Embryonic facial prominence (tissue), 1 donor: ENCODE results near the gene DYNC1I1.
"Not testable (repeated sequence)": the region's sequence is repeated elsewhere in the genome, so short reads cannot be mapped to it uniquely, and the experiment has no call there.

Experiments
- DNase-seq: peaks from one replicate; pipeline ENCODE4 v3.0.0-alpha.2; 2016; ENCODE audit errors: extremely low spot score

Gene DYNC1I1

DNA sequence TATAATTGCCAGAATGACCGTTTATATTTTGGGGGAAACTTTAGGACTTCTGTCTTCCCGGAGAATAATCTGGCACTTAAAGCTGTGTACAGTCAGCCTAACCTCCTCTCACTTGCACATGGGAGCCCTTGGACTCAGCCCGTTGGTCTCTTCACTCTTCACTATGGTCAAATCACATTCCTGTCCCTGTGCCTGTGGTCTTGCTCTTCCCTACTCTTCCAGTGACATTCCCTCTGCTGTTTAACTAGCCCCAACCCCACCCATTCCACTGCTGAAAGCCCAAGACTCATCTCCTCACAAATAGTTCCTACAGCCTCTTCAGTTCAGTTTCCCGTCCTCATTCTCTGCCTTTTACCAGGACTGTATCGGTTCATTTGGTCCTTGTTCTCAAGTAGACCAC, 135.0 kb downstream of the DYNC1I1 start:
- DNase-seq = no peak

DNA sequence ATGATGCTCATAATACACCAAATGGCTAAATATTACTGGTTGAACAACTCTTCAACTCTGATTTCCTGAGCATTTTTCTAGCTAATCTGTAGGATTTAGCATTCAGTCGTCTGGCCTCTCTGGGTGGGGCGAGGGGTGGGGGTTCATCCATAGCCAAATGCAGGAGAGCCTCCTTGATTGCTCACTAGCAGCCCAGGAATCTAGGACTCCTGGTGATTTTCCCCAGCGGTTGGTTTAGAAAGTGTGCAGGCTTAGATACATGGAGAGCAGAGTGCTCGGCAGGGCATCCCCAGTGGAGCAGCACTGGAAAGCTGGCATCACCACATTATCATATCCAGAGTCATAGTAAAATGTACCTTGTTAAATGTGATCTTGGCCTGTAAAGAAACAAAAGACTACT, 136.1 kb downstream of the DYNC1I1 start:
- DNase-seq = no peak

DNA sequence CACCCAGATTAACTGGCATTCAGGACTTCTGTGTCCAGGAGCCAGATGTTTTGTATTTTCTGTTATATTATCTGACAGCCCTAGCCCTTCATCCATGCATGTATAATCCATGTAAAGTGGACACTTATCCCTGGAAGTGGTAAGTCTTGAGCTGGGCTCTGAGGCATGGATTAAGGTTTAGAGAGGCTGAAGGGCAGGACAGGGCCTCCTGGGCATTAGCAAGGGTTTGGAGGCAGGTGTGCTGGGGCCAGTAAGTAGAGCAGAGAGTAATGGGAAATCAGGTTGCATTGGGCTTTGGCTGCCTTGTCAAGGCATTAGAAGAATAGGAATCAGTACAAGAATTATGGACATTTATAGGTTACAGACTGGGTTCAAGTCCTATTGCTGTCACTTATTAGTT, 138.0 kb downstream of the DYNC1I1 start:
- no peak for DNase-seq

- DNase-seq = no peak
Observed at GRCh38 chr7:95915731-95916130, 143.4 kb downstream of the DYNC1I1 start.

DNA sequence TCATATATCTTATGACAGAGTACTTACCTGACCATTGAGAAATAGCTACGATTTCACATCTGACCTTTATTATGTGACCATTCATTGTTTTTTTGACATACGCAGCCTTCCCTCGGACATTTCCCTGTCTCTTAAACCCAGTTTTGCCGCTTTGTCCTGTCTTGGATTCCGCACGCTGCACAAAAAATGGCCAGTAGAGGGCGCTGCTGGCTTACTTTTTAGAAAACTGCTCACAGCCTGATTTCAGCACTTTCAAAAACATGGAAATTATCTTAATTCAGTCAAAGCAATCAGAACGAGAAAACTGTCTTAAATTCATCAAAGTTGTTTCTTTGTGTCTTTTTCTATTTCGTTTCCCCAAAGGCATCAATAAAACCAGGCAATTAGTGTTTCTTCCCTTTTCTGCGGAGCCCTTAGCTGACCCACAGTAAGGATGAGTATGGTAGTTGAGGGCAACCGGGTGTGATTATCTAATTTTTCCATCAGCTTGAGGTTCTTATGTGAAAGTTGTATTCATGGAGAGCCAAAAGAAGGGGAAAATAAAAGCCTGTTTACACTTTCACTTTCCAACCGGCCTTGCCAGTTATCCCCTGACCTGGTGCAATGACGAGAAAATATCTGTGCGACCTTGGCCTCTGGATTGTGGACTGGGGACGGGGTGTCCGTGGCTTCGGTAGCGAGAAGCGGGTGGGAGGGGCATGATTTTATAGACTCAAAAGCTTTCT, 144.4 kb downstream of the DYNC1I1 start:
- DNase-seq = peak; percentile 29

- no peak for DNase-seq
Observed at GRCh38 chr7:95917634-95918033, 145.3 kb downstream of the DYNC1I1 start.

GRCh38 chr7:95919556-95919955, 147.2 kb downstream of the DYNC1I1 start:
- no peak for DNase-seq

DNA sequence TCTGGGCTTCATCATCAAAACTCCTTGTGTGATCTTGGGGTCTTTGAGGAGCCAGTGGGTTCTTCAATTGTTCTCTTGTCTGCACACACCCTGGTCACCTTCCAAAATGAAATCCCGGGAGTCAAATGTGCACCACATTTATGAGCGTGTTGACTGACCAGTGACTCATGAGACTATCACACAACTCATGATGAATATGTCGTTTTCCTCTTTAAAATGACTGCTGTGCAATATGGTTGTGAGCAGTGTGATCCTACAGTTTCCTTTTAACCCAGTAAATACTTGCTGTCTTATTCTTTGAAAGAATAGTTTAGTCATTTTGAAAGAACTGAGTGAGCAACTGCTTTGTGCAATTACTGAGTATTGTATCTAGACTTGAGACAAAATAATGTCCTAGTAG, 149.2 kb downstream of the DYNC1I1 start:
- no peak for DNase-seq

- DNase-seq = no peak
Observed at GRCh38 chr7:95922191-95922590, 149.8 kb downstream of the DYNC1I1 start.

DNA sequence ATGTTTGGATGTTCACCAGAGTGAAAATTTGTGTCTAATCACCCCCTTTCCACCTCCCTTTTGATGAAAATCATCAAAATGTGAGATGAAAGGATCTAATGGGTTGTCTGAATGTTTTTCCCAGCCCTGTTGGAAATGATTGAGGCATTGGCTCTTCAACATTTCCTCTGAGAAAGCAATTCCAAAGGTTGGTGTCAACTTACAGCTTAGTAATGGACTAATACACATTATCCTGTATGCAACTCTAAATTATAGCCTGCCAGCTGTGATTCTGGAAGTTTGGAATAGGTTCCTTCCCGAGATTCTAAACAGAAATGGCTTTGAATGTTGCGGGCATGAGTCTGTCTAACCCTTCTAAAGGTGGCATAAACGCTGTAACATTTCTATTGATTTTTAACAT, 152.9 kb downstream of the DYNC1I1 start:
- DNase-seq = no peak

DNA sequence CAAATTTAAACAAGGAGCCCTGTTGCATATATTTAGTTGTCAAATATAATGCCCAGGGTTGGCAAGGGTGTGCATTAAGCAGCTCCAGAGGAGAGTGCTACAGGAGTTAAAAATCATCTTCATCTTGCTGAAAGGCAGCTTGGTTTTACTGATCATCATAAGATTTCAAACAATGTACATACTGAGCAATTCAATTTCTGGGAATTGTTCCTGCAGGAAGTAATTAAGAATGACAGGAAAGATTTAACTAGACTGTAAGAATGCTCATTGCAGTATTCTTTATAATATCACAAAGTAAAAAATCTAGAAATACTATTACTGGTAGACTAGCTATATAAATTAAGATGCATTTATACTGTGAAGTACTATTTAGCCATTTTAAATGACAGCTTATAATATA, 153.6 kb downstream of the DYNC1I1 start:
- DNase-seq = no peak

DNA sequence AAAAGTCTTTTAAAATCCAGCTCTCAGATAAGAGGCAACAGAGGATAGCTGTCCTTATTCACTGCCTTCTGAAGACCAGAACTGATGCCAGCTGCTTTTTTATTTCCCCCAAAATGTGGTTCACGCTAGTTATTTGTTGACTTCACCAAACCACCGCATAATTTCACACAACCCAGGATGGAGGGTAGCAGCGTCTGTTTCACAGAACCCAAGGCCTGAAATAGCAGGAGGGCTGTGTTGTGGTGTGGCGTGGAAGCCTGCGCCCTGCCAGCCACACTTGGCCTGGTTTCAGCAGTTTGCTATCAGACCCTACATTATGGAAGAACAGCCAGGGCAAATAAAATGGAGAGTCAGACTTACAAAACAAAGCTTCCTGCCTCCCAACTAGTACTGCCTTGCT, 155.4 kb downstream of the DYNC1I1 start:
- no peak for DNase-seq

DNA sequence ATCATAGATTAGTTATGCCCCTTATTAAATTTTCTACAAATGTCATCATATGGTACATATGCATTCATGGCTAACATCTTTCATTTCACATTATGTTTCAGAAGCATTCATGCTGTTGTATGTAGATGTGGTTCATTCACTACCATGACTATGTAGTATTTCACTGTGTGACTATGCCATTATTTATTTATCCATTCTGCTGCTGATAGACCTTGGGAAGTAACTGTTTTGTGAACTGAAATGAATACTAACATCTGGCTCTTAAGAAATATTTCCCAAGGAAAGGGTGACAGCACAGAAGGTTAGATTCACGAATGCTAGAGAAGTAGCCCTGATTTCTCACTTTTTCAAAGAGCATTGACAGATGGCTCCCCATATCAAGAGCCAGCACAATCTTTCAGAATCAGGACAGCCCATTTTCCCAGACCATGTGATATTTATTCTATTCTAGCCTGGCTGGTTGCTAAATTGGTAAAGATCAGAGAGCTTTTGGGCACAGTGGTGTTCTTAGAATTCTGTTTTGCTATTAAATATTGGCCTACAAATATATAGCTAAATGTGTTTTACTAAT, 157.4 kb downstream of the DYNC1I1 start:
- no peak for DNase-seq

- no peak for DNase-seq
Observed at GRCh38 chr7:95931460-95932232, 159.3 kb downstream of the DYNC1I1 start.

DNA sequence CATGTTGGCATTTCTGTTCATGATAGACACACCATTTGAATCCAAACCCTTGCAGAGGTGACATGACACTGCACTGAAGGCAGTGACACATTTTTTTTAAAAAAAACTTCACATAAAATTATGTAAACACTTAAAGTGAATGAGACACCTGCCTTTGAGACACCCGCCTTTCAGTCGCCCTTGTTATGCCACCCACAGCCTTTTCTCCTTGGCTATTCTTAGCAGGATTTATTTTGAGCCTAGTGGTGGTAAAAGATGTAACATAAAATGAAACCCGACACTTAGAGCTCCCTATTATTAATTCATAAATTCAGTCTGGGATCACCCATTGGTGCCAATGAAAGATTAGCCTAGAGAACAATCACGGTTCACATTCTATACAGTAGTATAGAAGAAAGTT, 161.3 kb downstream of the DYNC1I1 start:
- no peak for DNase-seq

GRCh38 chr7:95944867-95945266, 172.5 kb downstream of the DYNC1I1 start:
- DNase-seq = not testable (repeated sequence)

GRCh38 chr7:95950698-95951097, 178.3 kb downstream of the DYNC1I1 start:
- no peak for DNase-seq

DNA sequence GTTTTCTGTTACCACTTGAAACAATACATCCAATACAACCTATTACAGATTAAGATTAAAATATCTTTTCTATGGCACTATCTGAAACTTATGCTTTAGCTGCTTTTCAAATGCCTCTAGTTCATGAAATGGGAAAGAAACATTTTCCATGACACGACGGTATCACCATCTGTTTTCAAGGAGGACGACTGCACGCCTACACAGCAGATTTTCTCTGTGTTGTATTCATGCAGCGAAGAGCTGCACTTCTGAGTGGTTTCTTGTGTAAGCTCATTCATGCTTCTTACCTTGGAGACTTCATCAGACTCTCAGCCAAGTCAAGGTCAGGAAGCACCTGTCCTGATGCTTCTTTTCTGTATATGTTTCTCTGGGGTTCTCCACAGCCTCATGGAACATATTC, 179.2 kb downstream of the DYNC1I1 start:
- no peak for DNase-seq

GRCh38 chr7:95951997-95952795, 179.8 kb downstream of the DYNC1I1 start:
- no peak for DNase-seq

- DNase-seq = no peak
Observed at GRCh38 chr7:95952851-95953250, 180.5 kb downstream of the DYNC1I1 start.

DNA sequence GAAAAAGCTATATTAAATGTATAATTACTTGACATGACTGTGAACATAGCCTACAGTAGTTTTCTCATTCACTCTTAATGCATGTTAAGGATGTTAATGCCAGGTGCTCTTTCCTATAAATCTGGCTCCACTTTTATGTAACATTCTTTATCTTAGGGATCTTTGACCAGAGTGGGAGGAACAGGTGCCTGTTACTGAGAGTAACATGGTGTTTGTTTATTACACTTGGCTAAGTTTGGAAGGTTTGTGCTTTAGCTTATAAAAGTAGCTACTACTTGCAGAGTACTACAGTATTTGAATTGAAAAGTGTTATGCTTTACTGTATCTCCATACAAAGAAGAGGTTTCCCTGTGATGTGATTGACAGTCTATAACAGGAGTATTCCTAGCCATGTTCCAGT, 183.4 kb downstream of the DYNC1I1 start:
- no peak for DNase-seq

- no peak for DNase-seq
Observed at GRCh38 chr7:95957510-95957909, 185.2 kb downstream of the DYNC1I1 start.
